Melanocyte of skin (primary cell): ENCODE measurements around the gene PBX2. TPM values are rescaled to one million over a fixed set of nuclear protein-coding genes. Genes with fewer than 3 reads are reported as not detected.

Experiments
- small RNA-seq, 2 donors: library from RNA; depleted of rRNA; stranded (forward); fragments of <200 nt; gene quantifications; one replicate each; pipeline ENCODE3, GENCODE V24; 2012
- total RNA-seq, 2 donors: library from RNA; depleted of rRNA; stranded (reverse); fragments of >200 nt; gene quantifications; 2 replicates each; pipeline ENCODE4 v1.2.3, GENCODE V29; 2012

Gene PBX2
- total RNA-seq: 10 to 100 TPM; 33.0 to 36.3 TPM

DNA sequence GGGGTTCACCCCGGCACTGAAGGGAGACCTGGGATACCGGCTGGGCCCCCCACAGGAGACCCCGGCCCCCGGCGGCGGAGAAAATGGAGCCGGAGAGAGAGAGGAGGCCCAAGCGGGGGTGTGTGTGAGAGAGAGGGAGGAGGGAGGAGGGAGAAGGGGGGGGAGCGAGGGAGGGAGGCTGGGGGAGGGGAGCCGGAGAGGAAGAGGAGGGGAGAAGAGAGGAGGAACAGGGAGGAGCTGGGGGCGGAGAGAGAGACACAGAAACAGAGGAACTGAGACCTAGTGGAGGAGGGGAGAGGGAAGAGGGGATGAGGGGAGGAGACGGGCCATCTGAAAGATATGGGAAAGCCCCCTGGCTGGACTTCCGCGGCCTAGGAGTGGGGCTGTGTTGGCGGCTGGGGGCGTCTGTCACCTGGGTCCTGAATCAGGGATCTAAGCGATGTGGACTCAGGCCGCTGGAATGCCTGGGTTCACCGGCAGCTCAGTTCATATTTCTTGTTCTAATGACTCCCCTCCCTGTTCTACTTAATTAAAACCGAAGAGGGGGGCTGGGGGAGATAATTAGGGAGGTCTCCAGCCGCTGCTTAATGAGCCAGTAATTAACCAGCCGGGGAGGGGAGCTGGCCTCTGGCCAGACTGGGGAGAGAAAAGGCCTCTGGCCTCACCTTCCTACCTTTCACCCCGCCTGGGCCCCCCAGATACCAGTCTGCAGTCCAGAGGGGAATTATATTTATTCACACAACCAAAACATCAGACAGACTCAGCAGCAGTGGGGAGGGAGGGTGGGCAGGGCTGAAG lies at the start of gene PBX2:
TSS of gene PBX2 (minus strand) at position 149 of the 798 bp plus-strand sequence. CDS start 287 bp downstream, outside the sequence.

DNA sequence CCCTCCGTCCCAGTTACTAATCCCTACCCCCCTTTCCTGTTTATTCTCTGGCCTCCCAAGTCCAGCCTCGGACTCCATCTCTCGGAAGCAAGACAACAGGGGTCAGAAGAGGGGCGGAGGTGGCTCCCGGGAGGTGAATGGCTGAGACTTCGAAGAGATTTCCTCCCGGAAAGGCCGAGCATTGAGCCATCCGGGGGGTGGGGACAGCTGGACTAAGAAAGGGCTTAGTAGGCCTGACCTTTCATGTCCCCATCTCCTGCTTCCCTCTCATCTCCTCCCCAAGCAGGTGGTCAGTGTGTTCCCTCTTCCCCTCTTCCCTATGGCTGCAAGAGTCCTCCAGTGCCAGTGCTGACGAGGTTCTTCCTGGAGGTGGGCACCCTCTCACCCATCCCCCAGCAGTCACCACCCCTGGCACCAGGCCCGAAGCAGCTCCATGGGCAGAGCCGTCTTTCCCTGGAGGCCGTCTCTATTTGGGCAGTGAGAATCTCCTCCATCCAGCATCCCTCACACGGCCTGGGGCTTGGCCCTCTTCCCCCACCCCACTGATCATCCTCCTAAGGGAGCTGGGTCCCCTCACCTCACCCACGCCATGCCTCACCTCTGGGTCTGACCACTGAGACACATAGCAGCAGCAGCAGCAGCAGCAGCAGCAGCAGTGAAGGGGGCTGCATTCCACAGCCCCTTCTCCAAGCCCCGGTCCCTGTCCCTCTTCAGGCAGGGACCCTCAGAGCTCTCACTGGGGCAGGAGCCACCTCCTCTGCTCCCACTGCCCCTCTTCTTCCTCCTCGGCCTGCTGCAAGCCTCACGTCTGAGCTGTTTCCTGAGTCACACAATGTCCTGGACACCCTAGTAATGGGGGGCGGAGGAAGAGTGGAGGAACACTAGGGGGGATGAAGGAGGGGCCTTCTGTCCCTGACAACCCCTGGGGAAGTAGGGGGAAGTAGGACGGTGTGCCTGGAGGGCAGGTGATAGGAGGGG lies 33.5 kb upstream of the PBX2 start, which contains the start of gene NOTCH4:
TSS of gene NOTCH4 (minus strand) at position 810 of the 978 bp plus-strand sequence. CDS start at position 671, 139 bp downstream.

DNA sequence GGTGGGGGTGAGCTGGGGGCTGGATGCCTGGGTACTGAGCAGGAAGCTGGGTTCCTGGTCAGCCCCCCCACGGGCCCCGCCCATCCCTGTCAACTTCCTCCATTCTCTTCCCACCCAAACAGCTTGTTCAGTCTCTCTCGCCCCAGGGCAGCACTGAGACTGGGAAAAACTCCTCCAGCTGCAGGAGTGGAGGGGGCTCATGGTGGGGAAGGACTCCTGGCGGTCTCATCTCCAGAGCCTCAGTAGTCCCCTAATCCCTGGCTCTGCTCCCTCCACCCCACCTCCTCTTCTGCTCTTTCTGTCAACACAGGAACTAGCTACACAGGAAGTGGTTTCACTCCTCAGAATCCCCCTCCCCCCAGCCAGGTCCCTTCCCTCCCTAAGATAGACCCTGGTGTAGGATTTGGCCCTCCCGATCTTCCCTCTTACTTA lies 2.6 kb upstream of the PBX2 start, which contains the start of gene GPSM3:
TSS of gene GPSM3 (minus strand) at position 36 of the 432 bp plus-strand sequence. CDS start 130 bp downstream, outside the sequence.

DNA sequence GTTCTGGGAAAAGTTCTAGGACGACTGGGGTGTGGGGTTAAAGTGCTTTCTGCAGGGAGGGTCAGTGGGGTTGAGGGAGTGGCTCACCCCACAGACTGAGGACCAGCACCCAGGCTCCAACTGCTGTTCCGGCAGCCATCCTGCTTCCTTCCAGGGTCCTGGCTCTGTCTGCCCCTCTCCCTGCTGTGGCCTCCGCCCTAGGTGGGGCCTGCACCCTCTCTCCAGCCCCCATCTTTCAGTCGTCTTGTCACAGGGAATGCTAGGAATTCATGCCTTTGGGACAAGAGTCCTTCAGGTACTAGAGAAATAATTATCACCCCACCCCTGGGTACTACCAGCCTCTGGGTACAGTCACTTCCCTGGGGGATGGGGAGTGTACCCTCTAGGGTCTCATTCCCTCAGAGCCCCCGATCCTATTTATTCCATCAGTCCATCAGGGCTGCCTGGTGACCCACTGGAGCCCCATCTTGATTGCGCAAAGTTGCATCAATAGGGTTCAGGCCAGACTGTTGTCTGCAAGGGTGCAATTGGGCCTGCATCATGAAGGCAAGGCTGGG lies 5.8 kb downstream of the PBX2 start, which contains the start of gene AGER:
TSS of gene AGER (minus strand) at position 170 of the 557 bp plus-strand sequence. CDS start at position 139, 31 bp downstream.

GRCh38 chr6:32177788-32178546 lies 12.0 kb downstream of the PBX2 start, which contains the start of gene RNF5:
RNF5 (plus strand) TSS chr6:32178405; CDS start chr6:32178512, 107 bp downstream.

DNA sequence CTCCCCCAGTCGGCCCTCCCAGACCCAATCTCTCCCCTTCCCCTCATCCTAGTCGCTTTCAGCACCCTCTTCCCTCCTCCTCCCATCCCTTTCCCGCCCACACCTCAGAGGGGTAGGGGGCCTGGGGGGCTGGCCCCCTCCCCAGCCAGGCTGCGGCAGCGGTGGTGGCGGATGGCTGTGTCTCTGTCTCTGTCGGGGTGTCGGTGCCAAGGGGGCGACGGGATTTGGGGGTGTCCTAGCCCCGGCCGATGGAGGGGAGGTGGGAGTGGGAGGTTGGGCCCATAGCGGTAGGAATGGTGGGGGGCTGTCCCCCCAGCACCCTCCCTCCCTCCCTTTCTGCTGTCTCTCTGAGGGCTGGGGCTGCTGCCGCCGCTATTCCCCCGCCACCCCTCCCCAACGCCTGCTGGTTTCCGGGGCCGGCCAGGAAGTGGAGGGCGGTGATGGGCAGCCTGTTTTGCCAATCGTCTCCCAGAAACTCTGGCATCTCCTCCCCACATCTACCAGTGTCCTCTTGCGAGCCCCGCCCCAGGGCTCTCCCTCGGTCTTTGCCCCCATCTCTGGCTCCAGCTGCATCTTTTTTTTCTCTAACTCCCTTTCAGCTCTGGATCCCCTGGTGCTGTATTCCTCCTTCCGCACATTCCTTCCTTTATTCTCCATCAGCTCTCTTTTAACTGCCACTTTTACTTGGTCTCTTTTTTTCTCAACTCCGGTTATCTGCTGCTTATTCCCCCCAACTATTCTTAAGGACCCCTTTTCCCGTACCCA lies 14.1 kb downstream of the PBX2 start, which contains the start of gene AGPAT1:
TSS of gene AGPAT1 (minus strand) at position 374 of the 765 bp plus-strand sequence. CDS start 4,588 bp downstream, outside the sequence.

DNA sequence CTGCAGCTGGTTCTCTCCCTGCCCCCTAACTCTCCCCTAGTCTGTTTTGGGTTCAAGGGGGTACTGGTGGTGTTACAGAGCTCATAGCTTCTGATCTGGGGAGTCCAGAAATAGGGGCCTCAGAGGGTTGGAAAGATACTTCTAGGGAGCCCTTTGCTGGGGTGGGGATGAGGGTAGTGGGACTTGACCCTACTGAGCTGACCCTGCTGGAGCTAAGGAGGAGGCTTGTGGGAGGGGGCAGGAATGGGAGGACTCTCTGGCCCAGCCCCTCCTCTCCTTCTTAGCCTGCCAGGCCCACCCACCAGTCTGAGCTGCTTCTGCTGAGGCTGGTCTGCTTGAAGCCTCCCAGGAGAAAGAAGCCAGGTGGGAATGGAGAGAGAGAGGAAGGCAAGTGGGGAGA lies 25.7 kb downstream of the PBX2 start, which contains the start of gene EGFL8:
TSS of gene EGFL8 (plus strand) at position 301 of the 400 bp plus-strand sequence. CDS start 1,571 bp downstream, outside the sequence.

GRCh38 chr6:32153564-32154513 lies 36.2 kb downstream of the PBX2 start, which contains the start of gene PPT2:
PPT2 (plus strand) TSS chr6:32154141; CDS start chr6:32154595, 454 bp downstream.

GRCh38 chr6:32151863-32152768 lies 37.9 kb downstream of the PBX2 start, which contains the start of gene PRRT1:
PRRT1 (minus strand) TSS chr6:32151939; CDS start chr6:32151827, 112 bp downstream.

Small RNA genes lying within 50 kb of the gene (small RNA-seq; reads per million reads assigned to genes)
- gene AL662884.1 (0 reads per million in 2 donors), gene MIR6833 (0 reads per million in 2 donors)

Other genes with a start within 250 kb of the PBX2 start
- gene CFB, start 244.1 kb downstream of the PBX2 start, total RNA-seq: 1 to 10 TPM; 1.7 to 4.1 TPM
- gene NELFE, start 231.2 kb downstream of the PBX2 start, total RNA-seq: 100 to 1,000 TPM in 1 of 2 donors, 10 to 100 TPM in 1; 73.6 to 114 TPM
- gene SKIC2, start 231.0 kb downstream of the PBX2 start, total RNA-seq: 10 to 100 TPM; 50.6 to 54.4 TPM
- 10 to 100 TPM; 13.1 to 16.0 TPM for gene DXO, start 218.1 kb downstream of the PBX2 start, total RNA-seq
- 1 to 10 TPM in 1 of 2 donors, under 1 TPM in 1; 0.33 to 1.4 TPM for gene C4A, start 208.1 kb downstream of the PBX2 start, total RNA-seq
- gene C4B, start 175.4 kb downstream of the PBX2 start, total RNA-seq: 1 to 10 TPM in 1 of 2 donors, under 1 TPM in 1; 0.67 to 1.4 TPM
- not detected for gene CYP21A2, start 151.8 kb downstream of the PBX2 start, total RNA-seq
- gene TNXB, start 80.9 kb downstream of the PBX2 start, total RNA-seq: under 1 TPM; under 0.01 TPM
- gene ATF6B, start 62.0 kb downstream of the PBX2 start, total RNA-seq: 10 to 100 TPM; 23.6 to 29.3 TPM
- 10 to 100 TPM in 1 of 2 donors, 1 to 10 TPM in 1; 9.6 to 14.7 TPM for gene FKBPL, start 59.9 kb downstream of the PBX2 start, total RNA-seq
- under 1 TPM; 0.34 to 0.67 TPM for gene PRRT1, start 38.3 kb downstream of the PBX2 start, total RNA-seq
- gene PPT2, start 36.1 kb downstream of the PBX2 start, total RNA-seq: 10 to 100 TPM; 50.0 to 60.2 TPM
- 10 to 100 TPM; 31.6 to 55.4 TPM for gene EGFL8, start 25.6 kb downstream of the PBX2 start, total RNA-seq
- 10 to 100 TPM; 67.9 to 76.4 TPM for gene AGPAT1, start 14.1 kb downstream of the PBX2 start, total RNA-seq
- 10 to 100 TPM; 44.3 to 45.4 TPM for gene RNF5, start 11.8 kb downstream of the PBX2 start, total RNA-seq
- gene AGER, start 5.9 kb downstream of the PBX2 start, total RNA-seq: under 1 TPM; under 0.01 to 0.69 TPM
- 10 to 100 TPM in 1 of 2 donors, 1 to 10 TPM in 1; 8.6 to 13.3 TPM for gene GPSM3, start 2.4 kb upstream of the PBX2 start, total RNA-seq
- 1 to 10 TPM; 2.8 to 3.0 TPM for gene NOTCH4, start 33.9 kb upstream of the PBX2 start, total RNA-seq
- gene TSBP1, start 181.7 kb upstream of the PBX2 start, total RNA-seq: not detected
- gene BTNL2, start 217.0 kb upstream of the PBX2 start, total RNA-seq: not detected
- 100 to 1,000 TPM in 1 of 2 donors, 10 to 100 TPM in 1; 20.3 to 114 TPM for gene HLA-DRA, start 249.7 kb upstream of the PBX2 start, total RNA-seq